ENCODE data around the gene RABGGTA. TPM values are rescaled to one million over a fixed set of nuclear protein-coding genes. Genes with fewer than 3 reads are reported as not detected.
A peak's percentile ranks its signal among the peaks of the same experiment; 100 is the strongest.

RABGGTA gene
- total RNA-seq, 1 donor from 2014 or later = 38.4 TPM

DNA sequence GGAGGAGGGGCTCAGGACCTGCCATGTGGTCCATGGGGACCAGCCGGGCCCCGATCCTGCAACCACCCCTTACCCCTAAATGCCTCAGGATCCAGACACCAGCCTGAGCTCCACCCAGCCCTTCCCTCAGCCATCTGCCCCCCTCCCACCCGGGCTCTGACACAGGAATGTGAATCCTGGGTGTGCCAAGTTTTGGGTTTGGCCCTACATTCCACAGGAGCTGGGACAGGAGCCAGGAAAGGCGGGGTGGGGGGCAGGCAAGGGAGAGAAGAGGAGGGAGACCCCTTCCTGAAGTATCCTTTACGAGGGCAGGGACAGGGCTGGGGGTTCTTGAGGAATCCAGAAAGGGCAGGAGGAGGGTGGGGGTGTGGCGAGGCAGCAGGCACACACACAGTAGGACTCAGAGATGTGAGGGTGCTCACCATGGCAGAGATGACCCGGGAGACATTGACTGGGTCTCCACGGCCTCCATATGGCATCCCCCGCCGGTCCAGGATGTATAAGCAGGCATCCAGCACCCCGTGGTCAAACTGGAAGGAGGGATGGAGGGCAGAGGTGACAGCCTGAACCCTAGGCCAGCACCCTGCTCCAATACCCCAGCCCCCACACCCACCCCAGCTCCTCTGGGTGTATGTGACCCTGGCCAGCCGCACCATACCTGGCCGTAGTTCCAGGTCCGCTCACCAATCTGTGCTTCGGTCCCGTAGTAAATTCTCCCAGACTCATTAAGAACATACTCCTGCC, 11.9 kb downstream of the RABGGTA start:
- DNase-seq (ENCODE audit: low spot score) = no peak
- Mint-ChIP-seq H3K27ac (no peak overlapping the region), H3K4me1 (ENCODE audit: low read depth) (no peaks in the 10 kb centered on the region), H3K27me3 (ENCODE audit: low read depth) (no peaks in the 10 kb centered on the region), H3K4me3 (ENCODE audit: low read depth) (no peak overlapping the region), H3K9me3 (no peaks in the 10 kb centered on the region), H3K36me3 (ENCODE audit: low read depth) (peaks cover 4% of the 10 kb centered on the region)
- intact Hi-C loops (cut with micrococcal nuclease) = no loop called here

DNA sequence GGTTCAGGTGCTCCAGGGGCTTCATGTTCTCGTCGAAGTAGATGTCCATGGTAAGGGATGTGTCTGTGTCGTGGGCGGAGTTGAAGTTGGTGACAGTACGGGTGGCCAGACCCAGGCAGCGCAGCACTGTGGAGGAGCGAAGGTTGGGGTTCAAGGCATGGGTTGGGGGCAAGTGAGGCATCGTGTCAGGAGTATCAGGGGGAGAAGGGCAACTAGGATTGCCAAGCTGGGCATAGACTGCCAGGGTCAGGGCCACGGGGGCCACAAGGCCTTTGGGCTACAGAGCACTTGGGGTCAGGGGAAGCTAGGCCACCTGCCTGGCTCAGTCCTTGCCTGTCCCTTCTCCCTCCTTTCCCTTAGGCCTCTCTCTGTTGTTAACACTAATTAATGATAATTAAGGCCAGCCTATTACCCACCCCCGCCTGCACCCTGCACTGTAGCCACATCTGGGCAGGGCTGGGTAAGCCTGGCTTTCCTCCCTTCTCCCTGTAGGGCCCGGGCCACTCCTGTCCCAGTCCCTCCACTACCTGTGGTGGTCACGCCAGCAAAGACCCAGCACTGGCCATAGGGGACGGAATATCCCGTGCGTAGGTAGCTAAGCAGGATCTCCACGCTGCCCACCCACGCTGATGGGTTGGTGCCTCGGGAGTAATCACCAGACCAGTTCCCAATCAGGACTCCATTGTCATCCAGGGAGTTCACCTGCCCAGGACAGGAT, 12.7 kb downstream of the RABGGTA start:
- Mint-ChIP-seq H3K4me3 (ENCODE audit: low read depth) (no peak overlapping the region), H3K27ac (no peak overlapping the region), H3K4me1 (ENCODE audit: low read depth) (no peaks in the 10 kb centered on the region), H3K9me3 (no peaks in the 10 kb centered on the region), H3K36me3 (ENCODE audit: low read depth) (peaks cover 9% of the 10 kb centered on the region), H3K27me3 (ENCODE audit: low read depth) (no peaks in the 10 kb centered on the region)
- DNase-seq (ENCODE audit: low spot score) = no peak
- intact Hi-C loops (cut with micrococcal nuclease) = no loop called here

DNA sequence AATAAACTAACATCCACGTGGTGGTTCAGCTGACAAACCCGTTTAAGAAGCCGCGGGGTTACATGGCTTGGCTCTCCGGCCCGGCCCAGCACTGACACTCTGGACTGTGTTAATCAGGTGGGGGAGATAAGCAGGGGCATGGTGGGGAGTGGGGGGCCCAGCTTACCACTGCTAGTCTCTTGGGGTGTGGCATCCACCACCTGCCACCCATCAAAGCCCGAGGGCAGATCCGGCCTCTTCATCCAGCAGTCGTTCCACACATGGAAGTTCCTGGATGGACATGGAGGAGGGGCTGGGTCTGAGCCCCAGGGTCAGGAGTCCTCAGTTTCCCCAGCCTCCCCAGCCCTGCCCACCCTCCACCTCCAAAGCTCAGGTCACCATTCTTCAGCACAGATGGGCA, 13.3 kb downstream of the RABGGTA start:
- H3K4me1 Mint-ChIP-seq (ENCODE audit: low read depth) = no peaks in the 10 kb centered on the region
- peaks cover 10% of the 10 kb centered on the region for H3K36me3 Mint-ChIP-seq (ENCODE audit: low read depth)
- no peak for DNase-seq (ENCODE audit: low spot score)
- H3K4me3 Mint-ChIP-seq (ENCODE audit: low read depth) = no peak overlapping the region
- no peak overlapping the region for H3K27ac Mint-ChIP-seq
- H3K27me3 Mint-ChIP-seq (ENCODE audit: low read depth) = no peaks in the 10 kb centered on the region
- H3K9me3 Mint-ChIP-seq = no peaks in the 10 kb centered on the region
- intact Hi-C loops (cut with micrococcal nuclease) = no loop called here

DNA sequence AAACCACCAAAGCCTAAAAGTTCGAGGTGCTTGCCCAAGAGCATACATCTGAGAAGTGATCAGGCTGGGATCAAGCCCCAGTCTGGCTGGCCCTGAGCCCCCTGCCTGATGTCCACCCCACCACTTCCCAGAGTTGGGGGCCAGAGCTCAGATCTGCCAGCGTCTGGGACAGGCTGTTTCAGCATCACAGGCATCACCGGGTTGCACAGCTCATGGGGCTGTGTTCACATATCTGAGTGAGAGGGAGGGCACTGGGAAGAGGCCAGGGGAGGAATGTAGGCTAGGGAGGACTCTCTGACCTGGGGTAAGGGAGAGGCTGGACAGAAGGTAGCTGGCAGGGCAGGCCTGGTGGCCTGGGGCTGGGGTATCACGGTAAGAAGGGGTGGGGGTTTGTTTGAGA, 14.4 kb downstream of the RABGGTA start:
- Mint-ChIP-seq H3K27me3 (ENCODE audit: low read depth) (no peaks in the 10 kb centered on the region), H3K36me3 (ENCODE audit: low read depth) (peaks cover 10% of the 10 kb centered on the region), H3K9me3 (no peaks in the 10 kb centered on the region), H3K27ac (no peak overlapping the region), H3K4me3 (ENCODE audit: low read depth) (no peak overlapping the region), H3K4me1 (ENCODE audit: low read depth) (no peaks in the 10 kb centered on the region)
- DNase-seq (ENCODE audit: low spot score) = no peak
- intact Hi-C loops (cut with micrococcal nuclease) = no loop called here

DNA sequence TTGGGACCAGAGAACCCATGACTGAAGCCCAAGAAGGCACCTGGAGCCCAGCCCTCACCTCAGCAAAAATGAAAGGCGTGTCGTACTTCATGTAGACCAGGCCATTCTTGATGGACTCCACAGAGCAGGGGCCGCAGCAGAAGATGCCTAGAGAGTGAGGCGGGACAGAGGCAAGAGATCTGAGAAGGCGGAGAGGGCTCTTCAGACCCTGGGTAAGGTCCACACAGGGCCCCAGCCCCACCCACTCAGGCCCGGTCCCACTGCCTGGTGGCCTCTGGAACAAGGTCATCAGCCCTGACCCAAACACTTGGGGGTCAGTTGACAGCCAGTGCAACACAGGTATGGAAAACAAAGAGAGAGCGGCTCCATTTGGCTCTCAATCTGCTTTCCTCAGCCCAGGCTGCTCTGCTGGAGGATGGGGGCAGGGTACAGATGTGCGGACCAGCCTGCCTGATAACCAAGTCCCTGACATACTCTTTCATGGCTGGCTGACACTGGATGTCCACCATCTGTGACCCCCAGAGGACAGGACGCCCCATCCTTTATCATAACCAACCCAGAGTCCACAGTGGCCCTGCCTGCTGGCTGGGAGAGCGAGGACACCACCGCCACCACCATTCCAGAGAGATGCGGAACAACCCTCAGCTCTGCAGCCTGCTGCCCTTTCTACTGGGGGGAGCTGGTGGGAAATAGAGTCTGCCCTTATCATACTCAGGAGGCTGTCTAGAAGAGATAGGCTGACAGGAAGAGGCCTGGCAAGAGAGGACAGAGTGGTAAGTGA, 15.3 kb downstream of the RABGGTA start:
- H3K9me3 Mint-ChIP-seq = no peaks in the 10 kb centered on the region
- no peak overlapping the region for H3K27ac Mint-ChIP-seq
- intact Hi-C loops (cut with micrococcal nuclease) = no loop called here
- H3K36me3 Mint-ChIP-seq (ENCODE audit: low read depth) = peaks cover 10% of the 10 kb centered on the region
- H3K4me3 Mint-ChIP-seq (ENCODE audit: low read depth) = no peak overlapping the region
- peaks cover 5% of the 10 kb centered on the region for H3K4me1 Mint-ChIP-seq (ENCODE audit: low read depth)
- DNase-seq (ENCODE audit: low spot score) = no peak
- no peaks in the 10 kb centered on the region for H3K27me3 Mint-ChIP-seq (ENCODE audit: low read depth)

DNA sequence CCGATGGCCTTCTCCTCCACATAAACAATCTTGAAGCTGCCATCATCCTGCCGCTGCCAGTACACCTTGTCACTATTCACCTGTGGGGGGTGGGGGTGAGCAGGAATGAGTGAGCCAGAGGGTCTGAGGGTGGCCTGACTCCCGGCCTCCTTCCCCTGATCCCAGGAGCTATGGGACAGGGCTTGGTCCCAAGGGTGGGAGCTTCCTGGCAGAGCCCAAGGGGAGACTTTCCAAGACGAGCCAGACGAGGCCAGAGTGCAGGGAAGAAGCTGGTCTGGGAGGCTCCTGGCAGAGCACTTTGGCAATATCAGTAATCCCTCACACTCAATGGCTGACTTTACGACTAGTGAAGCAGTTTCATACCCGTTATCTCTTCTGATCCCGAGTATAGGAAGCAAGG, 16.0 kb downstream of the RABGGTA start:
- H3K4me3 Mint-ChIP-seq (ENCODE audit: low read depth) = no peak overlapping the region
- no peaks in the 10 kb centered on the region for H3K9me3 Mint-ChIP-seq
- H3K27ac Mint-ChIP-seq = no peak overlapping the region

DNA sequence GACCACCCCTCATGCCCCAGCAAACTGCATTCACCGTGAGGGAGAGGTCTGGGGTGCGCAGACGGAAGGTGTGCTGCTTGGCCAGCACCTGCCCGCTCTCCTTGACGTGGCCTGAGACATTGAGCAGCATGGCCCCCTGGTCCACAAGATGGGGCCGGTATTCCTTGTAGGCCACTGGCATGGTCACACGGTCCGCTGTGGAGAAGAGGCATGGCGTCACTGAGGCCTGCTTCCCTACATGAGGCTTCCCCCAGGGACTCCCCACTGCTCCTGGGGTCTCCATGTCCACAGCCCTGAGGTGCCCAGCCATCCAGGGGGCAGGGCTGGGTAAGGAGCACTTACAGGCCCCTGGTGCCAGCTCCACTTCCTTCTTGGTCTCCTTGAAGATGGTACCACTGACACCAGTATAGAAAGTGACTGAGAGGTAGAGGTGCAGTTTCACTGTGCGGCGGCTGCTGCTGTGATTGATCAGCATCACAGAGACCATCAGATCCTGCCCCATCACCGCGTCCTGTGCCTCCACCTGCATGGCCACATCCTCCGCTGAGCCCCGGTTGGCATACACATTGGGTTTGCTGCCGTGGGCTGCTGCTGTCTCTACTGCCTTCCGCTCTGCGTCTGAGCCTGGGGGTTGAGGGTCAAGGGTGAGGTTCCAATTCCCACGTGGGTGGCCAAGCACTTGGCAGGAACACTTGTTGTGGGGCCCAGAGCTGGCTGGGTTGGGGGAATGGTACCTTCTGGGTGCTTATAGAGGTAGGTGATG, 16.6 kb downstream of the RABGGTA start:
- no peak overlapping the region for H3K27ac Mint-ChIP-seq
- intact Hi-C loops (cut with micrococcal nuclease) = no loop called here
- H3K36me3 Mint-ChIP-seq (ENCODE audit: low read depth) = peaks cover 10% of the 10 kb centered on the region
- DNase-seq (ENCODE audit: low spot score) = no peak
- no peaks in the 10 kb centered on the region for H3K9me3 Mint-ChIP-seq
- H3K27me3 Mint-ChIP-seq (ENCODE audit: low read depth) = no peaks in the 10 kb centered on the region
- no peak overlapping the region for H3K4me3 Mint-ChIP-seq (ENCODE audit: low read depth)
- peaks cover 18% of the 10 kb centered on the region for H3K4me1 Mint-ChIP-seq (ENCODE audit: low read depth)

More for the DNA sequence above, 16.0 kb downstream of the RABGGTA start:
- Mint-ChIP-seq H3K36me3 (ENCODE audit: low read depth) (peaks cover 10% of the 10 kb centered on the region), H3K4me1 (ENCODE audit: low read depth) (peaks cover 12% of the 10 kb centered on the region), H3K27me3 (ENCODE audit: low read depth) (no peaks in the 10 kb centered on the region)
- intact Hi-C loops (cut with micrococcal nuclease) = no loop called here
- no peak for DNase-seq (ENCODE audit: low spot score)

DNA sequence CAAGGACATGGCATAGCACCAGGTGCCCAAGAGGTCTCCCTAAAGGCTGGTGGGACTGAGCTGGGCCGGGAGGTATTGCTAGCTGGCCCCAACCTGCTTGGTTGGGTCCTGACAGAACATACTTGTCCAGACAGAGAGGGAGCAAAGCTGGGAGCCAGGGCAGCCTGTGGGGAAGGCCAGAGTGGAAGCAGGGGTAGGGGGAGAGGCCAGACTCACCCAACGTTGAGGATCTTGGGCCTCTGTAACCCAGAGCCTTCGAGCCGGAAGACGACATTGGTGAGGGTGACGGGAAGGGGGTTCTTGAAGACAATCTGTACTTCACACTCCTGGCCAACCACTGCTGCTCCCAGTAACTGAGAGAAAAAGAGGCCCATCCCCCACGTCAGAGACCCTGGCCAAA, 17.5 kb downstream of the RABGGTA start:
- H3K4me3 Mint-ChIP-seq (ENCODE audit: low read depth) = no peak overlapping the region
- no peaks in the 10 kb centered on the region for H3K9me3 Mint-ChIP-seq
- peaks cover 24% of the 10 kb centered on the region for H3K4me1 Mint-ChIP-seq (ENCODE audit: low read depth)
- H3K36me3 Mint-ChIP-seq (ENCODE audit: low read depth) = peaks cover 12% of the 10 kb centered on the region
- no peak overlapping the region for H3K27ac Mint-ChIP-seq
- DNase-seq (ENCODE audit: low spot score) = no peak
- H3K27me3 Mint-ChIP-seq (ENCODE audit: low read depth) = no peaks in the 10 kb centered on the region
- intact Hi-C loops (cut with micrococcal nuclease) = no loop called here

DNA sequence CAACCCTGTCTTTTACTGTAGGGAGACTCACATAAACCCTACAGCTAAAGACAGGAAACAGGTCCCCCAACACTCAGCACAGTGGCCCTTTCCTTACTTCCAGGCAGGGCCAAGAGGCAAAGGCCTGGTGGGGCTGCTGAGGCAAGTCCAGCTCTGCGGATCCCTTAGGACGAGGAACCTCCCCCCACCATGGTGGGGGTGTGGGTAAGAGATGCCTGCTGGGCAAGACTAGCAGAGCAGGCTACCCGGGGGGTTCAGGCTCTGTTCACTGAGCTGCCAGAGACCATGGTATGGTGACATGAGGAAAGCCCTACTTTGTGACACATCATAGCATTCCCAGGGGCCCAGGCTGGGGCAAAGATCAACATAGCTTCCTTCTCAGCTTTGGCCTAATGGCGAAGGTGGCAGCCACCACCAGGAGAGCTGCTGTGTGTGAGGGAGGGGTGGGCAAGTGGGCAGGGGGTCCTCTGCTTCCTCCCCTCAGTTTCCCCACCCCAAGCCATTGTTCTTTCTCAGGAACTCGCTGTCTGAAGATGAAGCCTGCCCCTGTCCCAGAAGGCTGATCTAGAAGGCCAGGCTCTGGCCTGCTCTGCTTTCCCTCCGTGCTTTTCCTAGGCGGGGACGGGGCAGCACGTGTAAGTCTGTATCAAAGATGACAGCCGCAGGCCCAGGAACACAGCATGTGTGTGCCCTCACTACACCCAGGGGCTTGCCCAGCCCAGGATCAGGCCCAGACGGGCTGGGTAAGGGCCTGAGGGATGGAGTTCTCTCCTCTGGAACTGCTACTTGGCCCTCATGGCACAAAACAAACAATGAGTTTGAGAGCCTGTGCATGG, 18.9 kb downstream of the RABGGTA start:
- H3K9me3 Mint-ChIP-seq = no peaks in the 10 kb centered on the region
- H3K27ac Mint-ChIP-seq = no peak overlapping the region
- peaks cover 34% of the 10 kb centered on the region for H3K4me1 Mint-ChIP-seq (ENCODE audit: low read depth)
- intact Hi-C loops (cut with micrococcal nuclease) = no loop called here
- no peak for DNase-seq (ENCODE audit: low spot score)
- H3K4me3 Mint-ChIP-seq (ENCODE audit: low read depth) = no peak overlapping the region
- peaks cover 12% of the 10 kb centered on the region for H3K36me3 Mint-ChIP-seq (ENCODE audit: low read depth)
- H3K27me3 Mint-ChIP-seq (ENCODE audit: low read depth) = no peaks in the 10 kb centered on the region

DNA sequence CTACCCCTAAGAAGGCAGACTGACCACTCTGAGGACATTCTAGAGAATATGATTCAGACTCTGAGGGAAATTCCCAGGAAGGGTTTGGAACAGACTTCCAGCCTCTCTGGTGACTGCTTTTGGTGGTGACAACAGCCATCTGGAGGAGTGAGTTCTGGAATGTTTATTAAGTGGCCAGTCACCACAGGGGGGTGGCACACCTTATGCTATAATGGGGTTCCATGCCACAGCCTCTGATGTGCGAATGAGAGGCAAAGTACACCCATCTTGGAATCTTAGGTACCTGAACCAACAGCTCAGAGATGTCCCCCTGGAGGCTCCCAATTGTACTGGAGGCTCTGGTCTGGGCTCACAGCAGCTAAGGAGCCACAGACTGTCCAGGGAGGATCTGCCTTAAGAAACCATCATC, 19.5 kb downstream of the RABGGTA start:
- Mint-ChIP-seq H3K9me3 (no peaks in the 10 kb centered on the region), H3K4me3 (ENCODE audit: low read depth) (no peak overlapping the region), H3K4me1 (ENCODE audit: low read depth) (peaks cover 37% of the 10 kb centered on the region), H3K36me3 (ENCODE audit: low read depth) (peaks cover 14% of the 10 kb centered on the region), H3K27ac (no peak overlapping the region), H3K27me3 (ENCODE audit: low read depth) (no peaks in the 10 kb centered on the region)
- intact Hi-C loops (cut with micrococcal nuclease) = no loop called here
- no peak for DNase-seq (ENCODE audit: low spot score)

DNA sequence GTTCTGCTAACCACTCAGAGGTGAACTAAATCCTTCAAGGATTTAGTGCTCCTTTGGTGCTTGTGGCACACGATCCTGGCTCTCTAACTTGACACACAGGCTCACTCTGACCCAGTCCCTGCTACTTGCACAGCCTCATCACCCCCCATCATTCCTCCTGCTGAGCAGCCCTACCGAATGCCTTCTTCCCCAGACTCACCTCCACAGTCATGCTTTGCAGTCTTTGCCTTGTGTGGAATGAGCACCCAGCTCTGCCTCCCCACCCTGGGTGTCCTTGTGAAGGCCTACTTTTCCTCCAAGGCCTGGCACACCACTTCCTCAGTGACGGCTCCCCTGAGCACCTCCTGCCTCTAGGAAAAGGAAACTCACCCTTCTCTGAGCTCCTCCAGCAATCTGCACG, 21.0 kb downstream of the RABGGTA start:
- Mint-ChIP-seq H3K9me3 (no peaks in the 10 kb centered on the region), H3K36me3 (ENCODE audit: low read depth) (peaks cover 14% of the 10 kb centered on the region), H3K27me3 (ENCODE audit: low read depth) (no peaks in the 10 kb centered on the region), H3K27ac (peak overlapping the region; percentile 44), H3K4me3 (ENCODE audit: low read depth) (no peak overlapping the region), H3K4me1 (ENCODE audit: low read depth) (peaks cover 40% of the 10 kb centered on the region)
- no peak for DNase-seq (ENCODE audit: low spot score)
- intact Hi-C loops (cut with micrococcal nuclease) = no loop called here

All from activated T-helper 2 cell treated with anti-CD3 and anti-CD28 coated beads, Interferon-gamma antibody, Interleukin-2, Interleukin-4, amounts not matched to agents 10 μg/mL and 5 μg/mL and 100 μg/mL, durations not matched to agents 14 hours and 24 hours and 36 hours (primary cell).